GM18951 (cell line): Measurements from ENCODE around the gene TSPAN11.

Experiments used
- POLR2A ChIP-seq: IDR thresholded peaks from 4 replicates; pipeline ENCODE4 v1.6.1; 2011; ENCODE audit warnings: mild to moderate bottlenecking; ENCODE audit not compliant: insufficient read length, insufficient read depth; ENCODE audit errors: extremely low read depth
- in situ Hi-C: fragments of 300-500 bp; cut with MboI; formaldehyde crosslinking; loops from one replicate; pipeline ENCODE4 v1.12.0; 2022; ENCODE audit warnings: low sequenced_read_pairs, mixed read lengths, inconsistent platforms; ENCODE audit not compliant: unreplicated experiment

Gene TSPAN11

DNA sequence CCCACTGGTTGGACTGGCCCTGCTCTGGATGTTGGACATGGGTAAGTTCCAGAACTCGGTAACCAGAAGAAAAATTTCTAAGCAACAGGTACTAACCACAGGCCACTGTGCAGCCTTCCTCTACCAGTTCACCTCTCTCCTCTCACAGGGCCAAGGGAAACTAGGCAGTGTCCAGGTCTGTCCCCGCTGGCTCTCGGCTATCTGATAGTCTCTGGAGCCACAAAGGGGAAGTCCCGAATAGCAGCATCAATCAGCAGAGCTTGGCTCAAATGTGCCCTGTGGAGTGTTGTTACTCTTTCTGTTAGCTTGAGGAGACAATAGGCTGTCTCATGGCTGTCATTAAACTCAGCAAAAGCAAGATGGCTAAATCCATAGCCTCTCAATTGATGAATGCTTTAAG, 73.2 kb downstream of the TSPAN11 start:
- in situ Hi-C loops: no loop called here
- TF ChIP-seq POLR2A: no peak

DNA sequence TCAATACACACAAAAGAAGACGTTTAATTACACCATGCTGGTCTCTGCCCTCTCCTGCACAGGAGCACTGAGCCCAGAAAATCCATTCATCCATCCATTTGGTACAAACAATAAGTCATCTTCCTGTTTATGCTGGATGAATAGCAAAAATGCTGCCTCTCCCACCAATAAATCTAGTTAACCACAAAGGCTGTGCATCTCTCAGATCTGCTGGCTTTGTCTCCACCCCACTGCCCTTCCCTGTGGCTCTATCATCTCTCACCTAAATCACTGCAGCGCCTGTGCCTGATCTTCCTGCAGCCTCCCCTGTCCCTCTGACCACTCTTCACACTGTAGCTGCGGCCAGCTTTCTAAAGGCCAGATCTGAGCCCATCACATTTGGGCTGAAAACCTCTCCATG, 74.2 kb downstream of the TSPAN11 start:
- in situ Hi-C loops: no loop called here
- TF ChIP-seq POLR2A: no peak

DNA sequence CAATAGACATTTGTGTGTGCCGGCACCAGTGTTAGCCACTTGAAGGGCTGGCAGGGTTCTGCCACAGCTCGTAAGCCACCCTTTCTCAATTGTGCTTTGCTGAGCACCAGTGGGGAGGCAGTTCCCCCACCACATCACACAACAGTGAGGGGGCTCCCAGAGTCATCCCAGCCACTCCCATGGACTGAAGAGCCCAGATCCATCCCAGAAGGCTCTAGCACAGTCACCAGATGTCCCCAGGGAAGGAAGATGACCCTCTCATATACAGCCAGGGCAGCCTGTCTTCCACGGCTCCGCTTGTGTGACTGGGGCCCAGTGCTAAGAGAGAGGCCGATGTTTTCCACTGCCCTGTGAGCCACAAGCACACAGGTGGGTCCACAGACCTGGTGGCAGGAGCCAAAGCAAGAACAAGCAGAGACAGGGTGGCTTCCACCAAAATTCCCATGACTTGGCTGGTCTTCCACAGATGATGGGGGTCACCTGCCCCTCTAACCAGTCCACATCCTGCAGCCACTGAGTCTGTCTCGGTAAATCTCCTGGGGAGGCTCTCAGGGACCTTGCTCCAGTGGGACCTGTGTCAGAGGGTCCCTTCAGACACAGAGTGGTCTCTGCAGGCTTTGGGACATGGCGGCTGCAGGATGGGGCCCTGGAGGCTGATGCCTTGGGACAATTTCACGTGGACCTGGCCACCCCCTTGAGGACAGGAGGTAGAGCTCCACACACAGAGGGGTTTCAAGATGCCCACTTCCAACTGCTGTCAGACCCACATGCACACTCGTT, 75.2 kb downstream of the TSPAN11 start:
- no peak for TF ChIP-seq POLR2A
- in situ Hi-C loops: no loop called here

DNA sequence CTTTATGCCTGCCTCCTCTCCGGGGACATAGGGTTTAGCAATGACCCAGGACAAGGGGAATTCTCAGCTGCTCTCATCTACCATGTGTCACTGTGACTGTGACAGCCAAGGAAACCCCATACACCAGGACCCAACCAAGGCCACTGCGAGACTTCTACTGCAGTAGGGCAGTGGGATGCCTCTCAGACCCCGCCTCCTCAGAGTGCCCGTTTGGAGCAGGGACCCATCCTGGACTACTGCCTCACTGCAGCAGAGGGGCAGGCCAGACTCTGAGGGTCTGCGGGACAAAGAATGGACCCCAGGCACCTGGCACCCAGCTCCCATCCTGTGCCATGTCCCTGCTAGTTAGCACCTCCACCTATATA, 75.8 kb downstream of the TSPAN11 start:
- in situ Hi-C loops: no loop called here
- no peak for TF ChIP-seq POLR2A

DNA sequence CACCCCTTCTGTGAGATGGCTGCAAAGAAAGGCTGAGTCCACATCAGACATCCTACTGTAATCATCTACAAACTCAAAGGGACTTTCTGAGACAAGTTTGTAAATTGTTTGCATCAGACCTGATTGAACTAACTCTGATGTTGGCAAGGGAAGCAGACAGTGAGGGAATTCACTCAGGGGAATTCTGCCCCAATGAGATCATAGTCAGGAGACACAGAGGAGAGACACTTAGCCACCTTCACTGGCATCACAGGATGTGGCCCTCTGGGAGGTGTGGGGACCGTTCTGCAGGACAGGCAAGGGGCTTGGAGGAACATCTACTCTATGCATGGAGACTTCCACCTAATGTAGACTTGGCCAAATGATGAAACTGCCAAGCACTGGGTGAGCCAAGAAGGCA, 76.5 kb downstream of the TSPAN11 start:
- TF ChIP-seq POLR2A: no peak
- in situ Hi-C loops: no loop called here

DNA sequence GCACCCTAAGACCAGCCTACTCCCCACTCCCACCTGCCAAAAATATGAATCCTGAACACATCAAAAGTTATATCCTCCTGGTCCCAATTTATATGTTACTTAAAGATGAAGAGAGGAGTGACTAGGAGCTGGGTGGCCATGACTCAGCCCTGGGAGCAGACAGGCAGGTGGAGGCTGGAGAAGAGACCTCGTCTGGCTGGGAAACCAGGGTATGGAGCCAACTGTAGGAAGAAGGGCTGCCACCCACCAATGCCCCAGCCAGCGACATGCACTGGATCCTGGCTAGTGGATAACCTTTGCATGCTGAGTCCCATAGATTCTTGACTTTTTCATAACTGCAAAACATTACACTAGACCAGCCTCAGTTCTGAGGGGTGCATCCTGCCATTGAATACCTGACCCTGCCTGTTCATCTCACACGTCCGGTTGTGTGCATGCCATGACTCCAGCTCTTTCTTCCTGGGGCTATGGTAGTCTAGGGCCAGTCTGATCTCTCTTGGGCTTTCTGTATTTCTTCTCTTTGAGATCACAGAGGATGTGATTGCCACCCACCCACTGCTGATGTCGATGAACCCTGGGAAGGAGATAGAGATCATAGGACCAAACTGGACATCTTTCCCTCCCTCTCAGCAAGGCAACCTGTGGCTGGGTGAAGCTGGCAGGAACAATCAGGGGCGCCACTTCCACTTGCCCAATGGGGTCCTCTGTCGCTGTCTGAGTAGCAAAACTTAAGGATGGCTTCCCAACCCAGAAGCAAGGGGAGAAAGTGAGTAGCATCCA, 77.5 kb downstream of the TSPAN11 start:
- no peak for TF ChIP-seq POLR2A
- in situ Hi-C loops: no loop called here

DNA sequence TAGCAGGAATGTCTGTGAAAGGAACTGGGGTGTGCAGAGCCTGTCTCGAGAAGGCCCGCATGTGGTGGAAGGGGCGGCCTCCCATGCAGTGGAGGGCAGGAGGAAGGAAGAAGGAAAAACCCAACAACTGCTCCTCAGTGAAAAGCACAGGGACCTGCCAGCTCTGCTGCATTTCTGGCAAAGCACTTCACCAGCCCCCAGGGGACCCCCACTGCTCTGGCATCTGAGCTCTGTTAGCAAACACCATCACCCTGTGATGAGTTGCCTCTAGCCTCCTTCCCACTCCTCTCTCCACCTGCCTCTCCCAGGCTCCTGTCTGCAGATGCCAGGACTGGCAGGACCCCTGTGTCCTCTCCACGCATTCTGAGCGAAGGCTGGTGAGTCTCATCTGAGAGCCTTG, 78.1 kb downstream of the TSPAN11 start:
- TF ChIP-seq POLR2A: no peak
- in situ Hi-C loops: no loop called here

DNA sequence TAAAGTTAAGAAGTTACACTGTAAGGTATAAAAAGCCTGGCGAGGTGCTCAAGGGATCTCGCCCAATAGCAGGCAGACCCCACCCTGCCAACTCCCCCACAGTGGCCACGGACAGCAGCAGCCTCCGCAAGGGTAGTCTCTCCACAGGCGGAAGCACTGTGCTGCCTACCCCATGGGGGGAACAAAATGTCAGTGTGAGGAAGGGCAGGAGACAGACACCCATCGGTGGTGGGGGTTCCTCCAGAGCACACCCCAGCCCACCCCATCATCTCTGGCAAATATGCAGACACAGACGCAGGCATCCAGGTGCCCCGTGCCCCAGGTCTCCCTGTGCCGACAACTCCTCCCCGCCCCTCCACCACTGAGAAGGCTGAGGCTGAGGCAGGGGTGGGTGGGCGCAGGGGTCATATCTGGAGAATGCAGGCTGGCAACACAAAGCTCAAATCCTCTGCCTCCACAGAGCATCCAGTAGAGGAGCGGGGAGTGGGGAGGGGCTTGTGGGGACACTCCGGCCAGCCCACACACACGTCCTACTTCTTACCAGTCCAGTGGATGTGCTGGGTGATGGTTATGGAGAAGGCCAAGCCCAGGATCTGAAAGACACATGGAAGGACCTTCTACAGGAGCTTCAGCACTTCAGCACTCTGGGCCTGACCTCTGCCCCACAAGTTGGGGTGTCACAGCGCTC, 78.9 kb downstream of the TSPAN11 start:
- in situ Hi-C loops: no loop called here
- TF ChIP-seq POLR2A: no peak

DNA sequence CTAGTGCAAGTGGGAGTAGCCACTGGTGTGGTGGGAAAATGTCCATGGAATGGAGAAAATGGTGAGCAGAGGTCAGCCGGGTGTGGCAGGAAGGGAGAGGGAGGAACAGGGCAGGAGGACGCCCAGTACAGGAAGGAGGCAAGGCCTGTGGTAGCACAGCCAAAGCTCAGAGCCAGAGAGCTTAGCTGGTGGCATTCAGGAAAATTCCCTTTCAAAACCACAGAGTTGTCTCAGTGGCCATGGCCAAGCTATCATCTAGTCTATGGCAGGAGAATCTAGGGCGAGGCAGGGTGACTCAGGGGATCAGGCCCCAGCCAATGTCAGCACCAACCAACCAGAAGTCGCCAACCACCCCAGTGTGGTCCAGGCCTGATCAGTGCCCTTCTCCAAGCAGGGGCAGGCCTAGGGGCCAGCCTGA, 79.4 kb downstream of the TSPAN11 start:
- no peak for TF ChIP-seq POLR2A
- in situ Hi-C loops: no loop called here

DNA sequence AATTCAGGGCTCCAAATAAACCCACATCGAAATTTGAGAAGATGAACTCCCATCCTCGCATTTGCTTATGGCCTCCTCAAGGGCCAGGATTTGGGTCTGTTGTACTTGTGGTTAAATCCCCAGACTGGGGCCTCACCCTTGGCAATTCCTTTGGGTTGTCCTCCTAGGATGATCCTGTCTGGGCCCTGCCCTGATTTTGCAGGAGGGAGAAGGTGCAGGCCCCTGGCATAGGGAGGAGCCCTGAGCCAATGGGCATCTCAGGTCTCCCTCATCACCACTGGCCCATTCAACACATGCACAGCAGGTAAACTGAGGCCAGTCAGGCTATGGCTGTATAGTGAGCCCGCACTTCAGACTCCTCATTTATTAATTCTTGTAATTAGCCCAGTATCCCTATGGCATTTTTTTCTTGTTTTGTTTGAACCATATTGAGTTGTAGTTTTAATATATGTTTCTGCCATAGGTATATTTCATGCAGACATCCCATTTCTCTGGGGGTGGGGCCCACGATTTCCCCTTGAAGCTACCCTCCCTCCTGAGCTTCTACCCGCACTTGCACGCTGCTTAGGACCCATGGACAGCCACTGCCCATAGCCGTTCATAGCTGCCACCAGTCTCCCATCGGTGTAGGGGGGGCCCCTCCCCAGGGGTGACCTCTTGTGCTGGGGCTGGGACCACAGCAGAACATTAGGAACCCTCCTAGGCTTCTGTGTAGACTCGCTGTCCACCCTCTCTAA, 80.0 kb downstream of the TSPAN11 start:
- TF ChIP-seq POLR2A: no peak
- in situ Hi-C loops: no loop called here

DNA sequence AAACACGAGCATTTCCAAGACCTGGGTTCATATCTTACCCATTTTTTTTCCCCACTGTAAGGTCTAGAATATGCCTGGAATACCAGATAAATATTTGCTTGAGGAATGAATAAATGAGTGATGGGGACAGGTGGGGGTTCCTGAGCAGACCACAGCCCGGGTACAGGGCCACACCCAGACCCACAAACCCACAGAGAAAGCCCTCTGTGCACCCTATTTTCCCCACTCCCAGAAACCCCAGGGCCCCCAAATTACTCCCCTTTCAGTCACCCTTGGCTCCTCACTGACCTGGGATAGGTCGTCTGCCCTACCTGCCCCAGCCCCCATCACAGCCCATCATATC, 80.6 kb downstream of the TSPAN11 start:
- in situ Hi-C loops: no loop called here
- no peak for TF ChIP-seq POLR2A

DNA sequence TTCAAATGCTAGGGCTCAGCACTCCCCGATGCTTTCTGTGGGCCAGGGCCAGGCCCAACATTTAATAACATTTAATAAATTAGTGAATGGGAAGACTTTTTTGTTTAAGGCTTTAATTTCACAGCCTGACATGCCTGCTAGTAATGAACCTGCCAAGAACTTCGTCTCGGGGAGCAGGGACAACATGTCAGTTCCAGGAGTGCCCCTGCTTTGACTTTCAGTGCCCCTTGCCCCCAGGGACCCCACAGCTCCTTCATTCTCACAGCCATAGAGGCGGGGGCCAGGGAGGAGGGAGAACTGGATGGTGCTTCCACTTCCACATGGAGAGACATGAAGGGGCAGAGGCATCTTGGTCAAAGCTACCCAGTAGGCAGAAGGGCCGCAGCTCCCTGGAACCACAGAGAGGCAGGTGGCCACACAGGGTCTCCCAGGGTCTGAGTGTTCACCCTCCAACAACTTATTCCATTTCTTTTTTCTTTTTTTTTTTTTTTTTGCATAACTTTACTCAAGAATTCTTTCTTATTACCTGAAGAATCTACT, 81.2 kb downstream of the TSPAN11 start:
- in situ Hi-C loops: no loop called here
- no peak for TF ChIP-seq POLR2A

DNA sequence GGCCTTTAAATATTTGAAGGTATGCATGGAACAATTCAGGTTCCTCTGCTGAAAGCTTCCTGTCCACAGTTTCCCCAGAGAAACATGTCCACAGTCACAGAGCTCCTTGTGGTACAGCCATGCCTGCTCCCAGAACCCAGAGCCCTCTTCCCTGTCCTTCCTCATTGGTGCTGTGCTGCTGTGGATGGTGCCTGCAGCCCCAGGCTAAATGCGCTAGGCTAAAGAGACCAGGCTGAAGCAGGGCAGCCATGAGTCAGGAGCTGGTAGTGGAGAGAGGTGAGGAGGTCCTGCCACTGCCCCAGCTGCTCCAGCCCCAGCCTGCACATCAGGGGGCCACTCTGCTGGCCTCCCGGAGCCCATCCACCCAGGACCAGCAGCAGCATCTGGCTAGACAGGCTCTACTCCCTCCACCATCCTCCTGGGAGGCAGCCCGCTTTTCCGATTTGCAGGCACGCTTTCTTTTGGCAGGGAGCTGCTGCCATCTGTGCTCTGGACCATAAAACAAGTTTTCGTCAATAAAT, 81.8 kb downstream of the TSPAN11 start:
- TF ChIP-seq POLR2A: no peak
- in situ Hi-C loops: no loop called here
